IMR-90 (cell line): Measurements from ENCODE around the gene ZDHHC4. TPM values are rescaled to one million over a fixed set of nuclear protein-coding genes. Genes with fewer than 3 reads are reported as not detected.

Experiments
- ATAC-seq: fragments of 200-7000 bp; cut with Tn5 transposase; 2 replicates; pipeline ENCODE4 v1.9.1; 2020; ENCODE audit warnings: low read depth, mild to moderate bottlenecking, moderate library complexity
- BruUV-seq: library from RNA; stranded (reverse); fragments of 400-500 nt; replicated peaks from 2 replicates; lab custom pipeline; 2021; lab: Mats Ljungman, UMichigan
- CTCF ChIA-PET: fragments of 300-600 bp; formaldehyde crosslinking; extraction: SDS; loops from one replicate; lab custom pipeline; 2021; ENCODE audit warnings: antibody characterized with exemption; lab: Yijun Ruan, JAX
- POLR2A ChIA-PET: fragments of 300-600 bp; sonication (Branson Sonifier 250); formaldehyde crosslinking; loops from one replicate; lab custom pipeline; 2022; ENCODE audit warnings: antibody characterized with exemption; ENCODE audit not compliant: unreplicated experiment; lab: Charles Lee
- DNase-seq: peaks from one replicate; pipeline ENCODE4 v3.0.0; 2013
- H2AFZ ChIP-seq: replicated peaks from 2 replicates; pipeline ENCODE3; 2013; ENCODE audit warnings: low read length, mild to moderate bottlenecking; ENCODE audit not compliant: poor library complexity
- H2AK5ac ChIP-seq: 2 replicates; pipeline ENCODE4 v1.6.1; 2013; ENCODE audit warnings: low read depth, low read length, inconsistent platforms
- H2AK9ac ChIP-seq: replicated peaks from 2 replicates; pipeline ENCODE3; 2013; ENCODE audit warnings: mild to moderate bottlenecking, low read depth, low read length, moderate library complexity; ENCODE audit not compliant: poor library complexity
- H2BK120ac ChIP-seq: 2 replicates; pipeline ENCODE4 v1.6.1; 2013; ENCODE audit warnings: low read depth, low read length, inconsistent platforms
- H2BK15ac ChIP-seq: 3 replicates; pipeline ENCODE4 v1.6.1; 2013; ENCODE audit warnings: low read depth, low read length, inconsistent platforms
- H2BK20ac ChIP-seq: 2 replicates; pipeline ENCODE4 v1.6.1; 2013; ENCODE audit warnings: low read depth, mild to moderate bottlenecking, inconsistent platforms, low read length, moderate library complexity
- H2BK5ac ChIP-seq: 2 replicates; pipeline ENCODE4 v1.6.1; 2013; ENCODE audit warnings: mild to moderate bottlenecking, low read depth, low read length, inconsistent platforms; ENCODE audit not compliant: poor library complexity, severe bottlenecking
- H3K14ac ChIP-seq: replicated peaks from 2 replicates; pipeline ENCODE4 v1.6.1; 2013; ENCODE audit warnings: low read depth, low read length, inconsistent platforms
- H3K18ac ChIP-seq: 2 replicates; pipeline ENCODE4 v1.6.1; 2013; ENCODE audit warnings: low read depth, low read length, control low read depth
- H3K23ac ChIP-seq: 2 replicates; pipeline ENCODE4 v1.6.1; 2013; ENCODE audit warnings: low read depth, low read length, inconsistent platforms
- H3K27ac ChIP-seq: 2 replicates; pipeline ENCODE4 v1.5.1; 2013; ENCODE audit warnings: mild to moderate bottlenecking, control low read depth, low read length; ENCODE audit not compliant: insufficient read depth
- H3K27me3 ChIP-seq: 2 replicates; pipeline ENCODE4 v1.6.1; 2013; ENCODE audit warnings: low read length; ENCODE audit not compliant: control insufficient read depth, insufficient read depth
- H3K36me3 ChIP-seq: 2 replicates; pipeline ENCODE4 v1.6.1; 2013; ENCODE audit warnings: low read length, mixed read lengths; ENCODE audit not compliant: control insufficient read depth, insufficient read depth
- H3K4ac ChIP-seq: 2 replicates; pipeline ENCODE4 v1.6.1; 2013; ENCODE audit warnings: low read depth, low read length, inconsistent platforms
- H3K4me1 ChIP-seq: 2 replicates; pipeline ENCODE4 v1.6.1; 2013; ENCODE audit warnings: low read length, mixed read lengths; ENCODE audit not compliant: control insufficient read depth, insufficient read depth
- H3K4me2 ChIP-seq: 2 replicates; pipeline ENCODE4 v1.6.1; 2013; ENCODE audit warnings: low read depth, mild to moderate bottlenecking, control low read depth, low read length, moderate library complexity
- H3K4me3 ChIP-seq: 2 replicates; pipeline ENCODE4 v1.5.1; 2013; ENCODE audit warnings: low read depth, mild to moderate bottlenecking, control low read depth, low read length, moderate library complexity; ENCODE audit not compliant: insufficient read depth
- H3K56ac ChIP-seq: 2 replicates; pipeline ENCODE4 v1.6.1; 2013; ENCODE audit warnings: low read length, inconsistent platforms; ENCODE audit not compliant: insufficient read depth; ENCODE audit errors: extremely low read depth
- H3K79me1 ChIP-seq, 2 experiments: 2 replicates each; pipeline ENCODE4 v1.6.1; 2013; ENCODE audit warnings: low read length in 2 of 2, inconsistent platforms in 1 of 2, low read depth in 1 of 2
- H3K9ac ChIP-seq: 2 replicates; pipeline ENCODE4 v1.6.1; 2013; ENCODE audit warnings: low read depth, low read length, control low read depth
- H3K9me1 ChIP-seq: 2 replicates; pipeline ENCODE4 v1.6.1; 2013; ENCODE audit warnings: low read length, inconsistent platforms; ENCODE audit not compliant: insufficient read depth
- H3K9me3 ChIP-seq: 2 replicates; pipeline ENCODE4 v1.6.1; 2013; ENCODE audit warnings: low read length; ENCODE audit not compliant: control insufficient read depth, insufficient read depth
- H4K20me1 ChIP-seq: 2 replicates; pipeline ENCODE4 v1.6.1; 2013; ENCODE audit warnings: low read length, inconsistent platforms; ENCODE audit not compliant: insufficient read depth
- H4K5ac ChIP-seq: 2 replicates; pipeline ENCODE4 v1.6.1; 2013; ENCODE audit warnings: mild to moderate bottlenecking, low read depth, low read length, control low read depth
- H4K8ac ChIP-seq, 2 experiments: 2 replicates each; pipeline ENCODE4 v1.6.1; 2013; ENCODE audit warnings: low read depth in 2 of 2, low read length in 2 of 2, control low read depth in 1 of 2, inconsistent platforms in 1 of 2
- H4K91ac ChIP-seq: 2 replicates; pipeline ENCODE4 v1.6.1; 2013; ENCODE audit warnings: low read depth, low read length, inconsistent platforms; ENCODE audit not compliant: insufficient read depth
- BHLHE40 ChIP-seq: fragments of 150-350 bp; IDR thresholded peaks from 2 replicates; pipeline ENCODE4 v1.6.1; 2016; ENCODE audit warnings: mild to moderate bottlenecking, low read depth, low read length
- CEBPB ChIP-seq: IDR thresholded peaks from 2 replicates; pipeline ENCODE4 v1.6.1; 2012; ENCODE audit warnings: low read depth, low read length, improper control_type of control experiment
- CHD1 ChIP-seq: IDR thresholded peaks from 2 replicates; pipeline ENCODE4 v1.6.1; 2012; ENCODE audit warnings: low read depth, low read length, improper control_type of control experiment
- FOS ChIP-seq: fragments of 150-350 bp; IDR thresholded peaks from 2 replicates; pipeline ENCODE4 v1.6.1; 2016; ENCODE audit warnings: low read depth, low read length
- MAFK ChIP-seq: IDR thresholded peaks from 2 replicates; pipeline ENCODE4 v1.6.1; 2012; ENCODE audit warnings: low read depth, low read length, improper control_type of control experiment
- MAZ ChIP-seq: IDR thresholded peaks from 2 replicates; pipeline ENCODE4 v1.6.1; 2012; ENCODE audit warnings: low read depth, mild to moderate bottlenecking, low read length, improper control_type of control experiment, moderate library complexity, borderline replicate concordance
- MXI1 ChIP-seq: IDR thresholded peaks from 2 replicates; pipeline ENCODE4 v1.6.1; 2012; ENCODE audit warnings: low read depth, mild to moderate bottlenecking, low read length, moderate library complexity, borderline replicate concordance
- NFE2L2 ChIP-seq: fragments of 150-350 bp; IDR thresholded peaks from 2 replicates; pipeline ENCODE4 v1.6.1; 2016; ENCODE audit warnings: low read depth, mild to moderate bottlenecking, low read length
- POLR2A ChIP-seq: IDR thresholded peaks from 2 replicates; pipeline ENCODE4 v1.6.1; 2012; ENCODE audit warnings: mild to moderate bottlenecking, low read depth, low read length
- RAD21 ChIP-seq: IDR thresholded peaks from 2 replicates; pipeline ENCODE4 v1.6.1; 2012; ENCODE audit warnings: low read length, improper control_type of control experiment
- RCOR1 ChIP-seq: IDR thresholded peaks from 2 replicates; pipeline ENCODE4 v1.6.1; 2012; ENCODE audit warnings: mild to moderate bottlenecking, low read length, improper control_type of control experiment; ENCODE audit not compliant: insufficient replicate concordance
- RFX5 ChIP-seq: IDR thresholded peaks from 2 replicates; pipeline ENCODE4 v1.8.0; 2012; ENCODE audit warnings: low read depth, mild to moderate bottlenecking, low read length, moderate library complexity
- SMC3 ChIP-seq: fragments of 150-350 bp; IDR thresholded peaks from 2 replicates; pipeline ENCODE4 v1.6.1; 2016; ENCODE audit warnings: low read depth, mild to moderate bottlenecking, antibody characterized with exemption, low read length, moderate library complexity
- WGBS, 2 experiments: methylation state at CpG; one replicate each; pipeline versions ENCODE4 v1.1.5 to v1.1.7; 2013; ENCODE audit warnings: missing lambda C conversion rate in 2 of 2; ENCODE audit not compliant: insufficient read length in 1 of 2; ENCODE audit errors: extremely low coverage in 2 of 2; 5-methylcytosine and 5-hydroxymethylcytosine counted together
- dilution Hi-C: fragments of 300-500 bp; cut with HindIII; formaldehyde crosslinking; loops from one replicate; pipeline ENCODE4 v1.14.3; 2018; ENCODE audit warnings: low sequenced_read_pairs; ENCODE audit not compliant: unreplicated experiment
- in situ Hi-C: fragments of 300-500 bp; cut with MboI; formaldehyde crosslinking; loops from 3 replicates; pipeline ENCODE4 v1.14.3; 2019; ENCODE audit warnings: low sequenced_read_pairs, inconsistent platforms, mixed read lengths
- intact Hi-C: fragments of 100-400 bp; cut with micrococcal nuclease; formaldehyde crosslinking; loops from 2 replicates; pipeline ENCODE4 v1.10.0; 2022
- polyA plus RNA-seq, 3 experiments: library from polyadenylated mRNA; depleted of rRNA; stranded (reverse); fragments of >200 nt; gene quantifications; 2 replicates each; pipeline ENCODE4 v1.2.3, GENCODE V29; 2012; ENCODE audit warnings: low replicate concordance in 1 of 3
- total RNA-seq: library from RNA; depleted of rRNA; stranded (reverse); fragments of >200 nt; gene quantifications from 2 replicates; pipeline ENCODE4 v1.2.3, GENCODE V29; 2012
- TF ChIP-seq, protein P1 (sequence below): fragments of 150-350 bp; IDR thresholded peaks from 2 replicates; pipeline ENCODE4 v1.6.1; 2016; ENCODE audit warnings: low read depth, mild to moderate bottlenecking, low read length, moderate library complexity, borderline replicate concordance
- TF ChIP-seq, protein P2 (sequence below): conservative IDR thresholded peaks from 2 replicates; pipeline ENCODE4 v1.5.1; 2012; ENCODE audit warnings: mild to moderate bottlenecking, low read depth, low read length, improper control_type of control experiment
- TF ChIP-seq, protein P3 (sequence below): fragments of 150-350 bp; IDR thresholded peaks from 2 replicates; pipeline ENCODE4 v1.6.1; 2017; ENCODE audit warnings: mild to moderate bottlenecking, antibody characterized with exemption, low read length, low read depth

The ZDHHC4 gene
- total and polyA plus RNA-seq, 2 of the 4 experiments (the other 2 are of a cell fraction): 43.9 to 58.3 TPM

DNA sequence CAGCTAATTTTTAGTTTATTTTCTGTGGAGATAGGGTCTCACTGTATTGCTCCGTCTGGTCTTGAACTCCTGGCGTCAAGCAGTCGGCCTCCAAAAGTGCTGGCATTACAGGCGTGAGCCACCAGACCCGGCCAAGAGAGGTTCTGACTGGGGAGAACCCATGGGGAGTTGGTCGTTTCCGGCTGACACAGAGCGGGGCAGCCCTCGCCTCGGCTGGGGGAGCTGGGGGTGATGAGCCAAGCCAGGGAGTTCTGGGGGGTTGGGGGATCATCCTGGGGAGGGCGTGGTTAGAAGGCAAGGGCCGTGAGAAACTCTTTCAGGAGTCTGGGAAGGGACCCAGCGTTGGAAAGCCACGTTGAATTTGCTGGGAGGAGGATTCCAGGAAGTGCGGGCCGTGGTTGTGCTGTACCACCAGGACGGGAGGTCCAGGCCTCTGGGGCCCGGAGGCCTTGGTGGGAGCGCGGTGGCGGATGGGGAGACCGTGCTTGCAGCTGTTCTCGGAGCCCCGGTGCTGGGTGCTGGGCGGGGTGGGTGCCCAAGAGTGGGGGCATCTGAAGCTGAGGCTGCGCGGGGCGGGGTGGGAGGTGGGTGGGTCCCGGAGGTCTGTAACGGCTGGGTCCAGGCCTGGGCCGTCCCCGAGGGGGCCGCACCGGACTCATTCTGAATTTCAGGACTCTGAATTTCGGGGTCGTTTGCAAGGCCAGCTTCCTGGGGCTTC lies 29.8 kb downstream of the ZDHHC4 start:
- Histone ChIP-seq H3K4me3 (no peak overlapping the region), H3K79me1 (peaks cover 2 to 3% of the 10 kb centered on the region in 2 experiments; a peak in 1 of 4 replicates), H3K4ac (no peak overlapping the region), H2AK5ac (no peak overlapping the region), H4K5ac (no peak overlapping the region), H4K20me1 (peaks cover 7% of the 10 kb centered on the region; the same call in 1 of the 2 replicates), H3K4me1 (no peaks in the 10 kb centered on the region), H3K4me2 (no peak overlapping the region), H4K91ac (no peak overlapping the region), H3K27me3 (no peaks in the 10 kb centered on the region), H3K9ac (no peak overlapping the region), H2BK5ac (no peak overlapping the region), H2AFZ (no peak overlapping the region), H3K56ac (no peak overlapping the region), H3K14ac (no peak overlapping the region), H2AK9ac (no peak overlapping the region), H2BK120ac (no peak overlapping the region), H2BK20ac (no peak overlapping the region), H3K9me3 (no peaks in the 10 kb centered on the region), H4K8ac (no peak overlapping the region), H3K27ac (no peak overlapping the region), H2BK15ac (no peak overlapping the region), H3K9me1 (no peaks in the 10 kb centered on the region; the same call in 1 of the 2 replicates), H3K23ac (no peak overlapping the region), H3K36me3 (peaks cover 25% of the 10 kb centered on the region), H3K18ac (no peak overlapping the region)
- ChIA-PET POLR2A (no interaction called here), CTCF (no interaction called here)
- ATAC-seq (no peak), DNase-seq (no peak)
- WGBS, 2 experiments: 94% methylated on average over 19 of the region's 36 CpGs; no CpG with 5 or more reads in 1 of the 2 experiments
- dilution Hi-C loops (no loop called here), intact Hi-C loops (no loop called here), in situ Hi-C loops (no loop called here)
- TF ChIP-seq POLR2A (no peak), NFE2L2 (no peak), FOS (no peak), RAD21 (no peak), MAZ (no peak), BHLHE40 (no peak), SMC3 (no peak), CHD1 (no peak), MXI1 (no peak), RCOR1 (no peak), CEBPB (no peak), MAFK (no peak), RFX5 (no peak)
- TF ChIP-seq, protein P1, sequence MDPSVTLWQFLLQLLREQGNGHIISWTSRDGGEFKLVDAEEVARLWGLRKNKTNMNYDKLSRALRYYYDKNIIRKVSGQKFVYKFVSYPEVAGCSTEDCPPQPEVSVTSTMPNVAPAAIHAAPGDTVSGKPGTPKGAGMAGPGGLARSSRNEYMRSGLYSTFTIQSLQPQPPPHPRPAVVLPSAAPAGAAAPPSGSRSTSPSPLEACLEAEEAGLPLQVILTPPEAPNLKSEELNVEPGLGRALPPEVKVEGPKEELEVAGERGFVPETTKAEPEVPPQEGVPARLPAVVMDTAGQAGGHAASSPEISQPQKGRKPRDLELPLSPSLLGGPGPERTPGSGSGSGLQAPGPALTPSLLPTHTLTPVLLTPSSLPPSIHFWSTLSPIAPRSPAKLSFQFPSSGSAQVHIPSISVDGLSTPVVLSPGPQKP: no peak
- TF ChIP-seq, protein P2, sequence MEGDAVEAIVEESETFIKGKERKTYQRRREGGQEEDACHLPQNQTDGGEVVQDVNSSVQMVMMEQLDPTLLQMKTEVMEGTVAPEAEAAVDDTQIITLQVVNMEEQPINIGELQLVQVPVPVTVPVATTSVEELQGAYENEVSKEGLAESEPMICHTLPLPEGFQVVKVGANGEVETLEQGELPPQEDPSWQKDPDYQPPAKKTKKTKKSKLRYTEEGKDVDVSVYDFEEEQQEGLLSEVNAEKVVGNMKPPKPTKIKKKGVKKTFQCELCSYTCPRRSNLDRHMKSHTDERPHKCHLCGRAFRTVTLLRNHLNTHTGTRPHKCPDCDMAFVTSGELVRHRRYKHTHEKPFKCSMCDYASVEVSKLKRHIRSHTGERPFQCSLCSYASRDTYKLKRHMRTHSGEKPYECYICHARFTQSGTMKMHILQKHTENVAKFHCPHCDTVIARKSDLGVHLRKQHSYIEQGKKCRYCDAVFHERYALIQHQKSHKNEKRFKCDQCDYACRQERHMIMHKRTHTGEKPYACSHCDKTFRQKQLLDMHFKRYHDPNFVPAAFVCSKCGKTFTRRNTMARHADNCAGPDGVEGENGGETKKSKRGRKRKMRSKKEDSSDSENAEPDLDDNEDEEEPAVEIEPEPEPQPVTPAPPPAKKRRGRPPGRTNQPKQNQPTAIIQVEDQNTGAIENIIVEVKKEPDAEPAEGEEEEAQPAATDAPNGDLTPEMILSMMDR: no peak
- TF ChIP-seq, protein P3, sequence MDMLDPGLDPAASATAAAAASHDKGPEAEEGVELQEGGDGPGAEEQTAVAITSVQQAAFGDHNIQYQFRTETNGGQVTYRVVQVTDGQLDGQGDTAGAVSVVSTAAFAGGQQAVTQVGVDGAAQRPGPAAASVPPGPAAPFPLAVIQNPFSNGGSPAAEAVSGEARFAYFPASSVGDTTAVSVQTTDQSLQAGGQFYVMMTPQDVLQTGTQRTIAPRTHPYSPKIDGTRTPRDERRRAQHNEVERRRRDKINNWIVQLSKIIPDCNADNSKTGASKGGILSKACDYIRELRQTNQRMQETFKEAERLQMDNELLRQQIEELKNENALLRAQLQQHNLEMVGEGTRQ: no peak
- BruUV-seq: no TSS peak
